Measurements from ENCODE around the gene DLG2.

DNA sequence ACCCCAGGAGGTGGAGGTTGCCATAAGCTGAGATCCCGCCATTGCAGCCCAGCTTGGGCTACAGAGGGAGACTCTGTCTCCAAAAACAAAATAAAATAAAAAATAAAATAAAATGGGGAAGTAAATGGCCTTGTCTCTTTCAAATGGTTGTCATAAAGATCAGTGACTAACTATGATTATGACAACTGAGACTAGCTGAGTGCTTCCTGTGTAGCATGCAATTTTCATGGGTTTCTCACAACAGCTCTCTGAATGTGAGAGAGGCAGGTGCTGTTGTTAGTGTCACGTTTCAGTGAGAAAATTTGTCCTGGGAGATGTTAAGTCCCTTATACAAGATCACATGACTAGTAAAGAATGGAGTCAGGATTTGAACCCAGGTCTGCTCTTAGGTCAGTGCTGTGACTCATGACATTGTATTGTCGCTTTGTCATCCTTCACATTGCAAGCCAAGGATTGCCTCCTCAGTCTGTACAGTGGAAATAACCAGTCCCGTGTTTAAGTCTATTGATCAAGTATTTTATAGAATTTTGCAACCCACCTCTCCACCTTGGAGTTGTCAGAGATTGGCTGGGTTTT is 2177.7 kb downstream of the DLG2 start:
- no peak for TF ChIP-seq EZH2phosphoT487 (IDR thresholded peaks at IDR 0.05; ENCODE audit: borderline replicate concordance, low read length)
- TF ChIP-seq, protein P1, sequence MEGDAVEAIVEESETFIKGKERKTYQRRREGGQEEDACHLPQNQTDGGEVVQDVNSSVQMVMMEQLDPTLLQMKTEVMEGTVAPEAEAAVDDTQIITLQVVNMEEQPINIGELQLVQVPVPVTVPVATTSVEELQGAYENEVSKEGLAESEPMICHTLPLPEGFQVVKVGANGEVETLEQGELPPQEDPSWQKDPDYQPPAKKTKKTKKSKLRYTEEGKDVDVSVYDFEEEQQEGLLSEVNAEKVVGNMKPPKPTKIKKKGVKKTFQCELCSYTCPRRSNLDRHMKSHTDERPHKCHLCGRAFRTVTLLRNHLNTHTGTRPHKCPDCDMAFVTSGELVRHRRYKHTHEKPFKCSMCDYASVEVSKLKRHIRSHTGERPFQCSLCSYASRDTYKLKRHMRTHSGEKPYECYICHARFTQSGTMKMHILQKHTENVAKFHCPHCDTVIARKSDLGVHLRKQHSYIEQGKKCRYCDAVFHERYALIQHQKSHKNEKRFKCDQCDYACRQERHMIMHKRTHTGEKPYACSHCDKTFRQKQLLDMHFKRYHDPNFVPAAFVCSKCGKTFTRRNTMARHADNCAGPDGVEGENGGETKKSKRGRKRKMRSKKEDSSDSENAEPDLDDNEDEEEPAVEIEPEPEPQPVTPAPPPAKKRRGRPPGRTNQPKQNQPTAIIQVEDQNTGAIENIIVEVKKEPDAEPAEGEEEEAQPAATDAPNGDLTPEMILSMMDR (IDR thresholded peaks at IDR 0.05; ENCODE audit: low read depth, low read length, poor library complexity, severe bottlenecking): no peak

Measured in DOHH2 (cell line).